ENCODE data around the gene TOM1. TPM values are rescaled to one million over a fixed set of nuclear protein-coding genes. Genes with fewer than 3 reads are reported as not detected.
A peak's percentile ranks its signal among the peaks of the same experiment; 100 is the strongest.

Gene TOM1
- total and polyA plus RNA-seq, 2 of the 13 experiments (the other 11 are each of a cell fraction or from before 2014, with no cell fraction given) = 30.8 to 87.3 TPM

DNA sequence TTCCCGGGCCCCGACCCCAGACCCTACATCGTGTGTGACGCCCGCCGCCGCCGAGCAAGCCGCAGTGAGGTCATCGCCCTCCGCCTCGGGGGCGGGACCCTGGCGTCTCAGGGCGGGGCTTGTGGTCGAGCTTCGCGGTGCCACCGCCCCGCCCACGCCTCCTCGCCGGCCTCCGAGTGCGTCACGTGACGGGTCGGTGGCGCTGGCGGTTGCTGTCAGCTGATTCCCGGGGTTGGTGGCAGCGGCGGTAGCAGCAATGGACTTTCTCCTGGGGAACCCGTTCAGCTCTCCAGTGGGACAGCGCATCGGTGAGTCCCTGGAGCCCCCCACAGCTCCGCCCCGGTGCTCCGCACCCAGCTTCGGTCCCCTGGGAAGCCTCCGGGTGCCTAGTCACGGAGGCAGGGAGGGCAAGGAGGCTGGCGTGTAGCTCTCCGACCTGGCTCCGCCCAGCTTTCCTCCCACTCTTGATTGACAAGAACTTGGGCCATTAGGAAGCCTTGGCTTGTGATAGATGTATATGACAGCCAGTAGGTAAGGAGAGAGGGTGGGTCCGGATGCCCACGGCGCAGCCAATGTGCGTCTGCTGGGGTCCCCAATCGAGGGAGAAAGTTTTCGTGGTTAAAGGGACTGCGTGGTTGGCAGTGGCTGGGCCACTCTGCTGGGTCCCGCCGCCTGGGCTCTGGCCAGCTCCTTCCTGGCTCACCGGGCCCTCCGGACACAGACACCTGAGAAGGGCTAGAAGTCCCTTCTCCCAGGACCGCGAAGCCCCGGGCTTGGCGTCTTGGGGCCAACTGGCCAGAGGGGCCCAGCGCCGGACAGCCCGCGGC, at the start of gene TOM1 (continued):
- TF ChIP-seq, protein P1, sequence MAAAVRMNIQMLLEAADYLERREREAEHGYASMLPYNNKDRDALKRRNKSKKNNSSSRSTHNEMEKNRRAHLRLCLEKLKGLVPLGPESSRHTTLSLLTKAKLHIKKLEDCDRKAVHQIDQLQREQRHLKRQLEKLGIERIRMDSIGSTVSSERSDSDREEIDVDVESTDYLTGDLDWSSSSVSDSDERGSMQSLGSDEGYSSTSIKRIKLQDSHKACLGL (CRISPR knock-in tag; IDR thresholded peaks at IDR 0.05) = peak; percentile 63; the same call in 1 of the 2 replicates
- TF ChIP-seq ZNF335 (CRISPR knock-in tag; IDR thresholded peaks at IDR 0.05) (peak; percentile 32; the same call in 1 of the 2 replicates), ZNF713 (CRISPR knock-in tag; IDR thresholded peaks at IDR 0.05) (no peak), ZNF441 (CRISPR knock-in tag; IDR thresholded peaks at IDR 0.05; ENCODE audit: borderline replicate concordance) (peak; percentile 61; the same call in 1 of the 2 replicates), ZNF879 (CRISPR knock-in tag; IDR thresholded peaks at IDR 0.05) (peak; percentile 88; the same call in 1 of the 2 replicates), XRCC5 (optimal IDR thresholded peaks at IDR 0.05; ENCODE audit: low read length) (peak; percentile 7), POLR2AphosphoS5 (IDR thresholded peaks at IDR 0.05; ENCODE audit: low read depth, low read length) (peak; percentile 66), NKX3-1 (CRISPR knock-in tag; IDR thresholded peaks at IDR 0.05) (peak; percentile 15; the same call in 1 of the 2 replicates), TEAD2 (CRISPR knock-in tag; IDR thresholded peaks at IDR 0.05) (no peak), NCOA5 (CRISPR knock-in tag; IDR thresholded peaks at IDR 0.05) (no peak), ZNF143 (CRISPR knock-in tag; IDR thresholded peaks at IDR 0.05) (no peak; the same call in 1 of the 2 replicates), HIVEP1 (CRISPR knock-in tag; IDR thresholded peaks at IDR 0.05) (peak; percentile 59), ZNF430 (CRISPR knock-in tag; IDR thresholded peaks at IDR 0.05) (peak; percentile 94), ZNF660 (CRISPR knock-in tag; IDR thresholded peaks at IDR 0.05; ENCODE audit: borderline replicate concordance, low read depth) (no peak; the same call in 1 of the 2 replicates)
- TF ChIP-seq, protein P2, sequence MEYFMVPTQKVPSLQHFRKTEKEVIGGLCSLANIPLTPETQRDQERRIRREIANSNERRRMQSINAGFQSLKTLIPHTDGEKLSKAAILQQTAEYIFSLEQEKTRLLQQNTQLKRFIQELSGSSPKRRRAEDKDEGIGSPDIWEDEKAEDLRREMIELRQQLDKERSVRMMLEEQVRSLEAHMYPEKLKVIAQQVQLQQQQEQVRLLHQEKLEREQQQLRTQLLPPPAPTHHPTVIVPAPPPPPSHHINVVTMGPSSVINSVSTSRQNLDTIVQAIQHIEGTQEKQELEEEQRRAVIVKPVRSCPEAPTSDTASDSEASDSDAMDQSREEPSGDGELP (IDR thresholded peaks at IDR 0.05; ENCODE audit: borderline replicate concordance, low read depth) = peak; percentile 97
- TF ChIP-seq, protein P3, sequence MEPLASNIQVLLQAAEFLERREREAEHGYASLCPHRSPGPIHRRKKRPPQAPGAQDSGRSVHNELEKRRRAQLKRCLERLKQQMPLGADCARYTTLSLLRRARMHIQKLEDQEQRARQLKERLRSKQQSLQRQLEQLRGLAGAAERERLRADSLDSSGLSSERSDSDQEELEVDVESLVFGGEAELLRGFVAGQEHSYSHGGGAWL (CRISPR knock-in tag; IDR thresholded peaks at IDR 0.05) = peak; percentile 63; the same call in 1 of the 2 replicates
- TF ChIP-seq, protein P4, sequence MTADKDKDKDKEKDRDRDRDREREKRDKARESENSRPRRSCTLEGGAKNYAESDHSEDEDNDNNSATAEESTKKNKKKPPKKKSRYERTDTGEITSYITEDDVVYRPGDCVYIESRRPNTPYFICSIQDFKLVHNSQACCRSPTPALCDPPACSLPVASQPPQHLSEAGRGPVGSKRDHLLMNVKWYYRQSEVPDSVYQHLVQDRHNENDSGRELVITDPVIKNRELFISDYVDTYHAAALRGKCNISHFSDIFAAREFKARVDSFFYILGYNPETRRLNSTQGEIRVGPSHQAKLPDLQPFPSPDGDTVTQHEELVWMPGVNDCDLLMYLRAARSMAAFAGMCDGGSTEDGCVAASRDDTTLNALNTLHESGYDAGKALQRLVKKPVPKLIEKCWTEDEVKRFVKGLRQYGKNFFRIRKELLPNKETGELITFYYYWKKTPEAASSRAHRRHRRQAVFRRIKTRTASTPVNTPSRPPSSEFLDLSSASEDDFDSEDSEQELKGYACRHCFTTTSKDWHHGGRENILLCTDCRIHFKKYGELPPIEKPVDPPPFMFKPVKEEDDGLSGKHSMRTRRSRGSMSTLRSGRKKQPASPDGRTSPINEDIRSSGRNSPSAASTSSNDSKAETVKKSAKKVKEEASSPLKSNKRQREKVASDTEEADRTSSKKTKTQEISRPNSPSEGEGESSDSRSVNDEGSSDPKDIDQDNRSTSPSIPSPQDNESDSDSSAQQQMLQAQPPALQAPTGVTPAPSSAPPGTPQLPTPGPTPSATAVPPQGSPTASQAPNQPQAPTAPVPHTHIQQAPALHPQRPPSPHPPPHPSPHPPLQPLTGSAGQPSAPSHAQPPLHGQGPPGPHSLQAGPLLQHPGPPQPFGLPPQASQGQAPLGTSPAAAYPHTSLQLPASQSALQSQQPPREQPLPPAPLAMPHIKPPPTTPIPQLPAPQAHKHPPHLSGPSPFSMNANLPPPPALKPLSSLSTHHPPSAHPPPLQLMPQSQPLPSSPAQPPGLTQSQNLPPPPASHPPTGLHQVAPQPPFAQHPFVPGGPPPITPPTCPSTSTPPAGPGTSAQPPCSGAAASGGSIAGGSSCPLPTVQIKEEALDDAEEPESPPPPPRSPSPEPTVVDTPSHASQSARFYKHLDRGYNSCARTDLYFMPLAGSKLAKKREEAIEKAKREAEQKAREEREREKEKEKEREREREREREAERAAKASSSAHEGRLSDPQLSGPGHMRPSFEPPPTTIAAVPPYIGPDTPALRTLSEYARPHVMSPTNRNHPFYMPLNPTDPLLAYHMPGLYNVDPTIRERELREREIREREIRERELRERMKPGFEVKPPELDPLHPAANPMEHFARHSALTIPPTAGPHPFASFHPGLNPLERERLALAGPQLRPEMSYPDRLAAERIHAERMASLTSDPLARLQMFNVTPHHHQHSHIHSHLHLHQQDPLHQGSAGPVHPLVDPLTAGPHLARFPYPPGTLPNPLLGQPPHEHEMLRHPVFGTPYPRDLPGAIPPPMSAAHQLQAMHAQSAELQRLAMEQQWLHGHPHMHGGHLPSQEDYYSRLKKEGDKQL (CRISPR knock-in tag; IDR thresholded peaks at IDR 0.05; ENCODE audit: low read depth) = peak; percentile 20; the same call in 1 of the 2 replicates
- TF ChIP-seq, protein P5, sequence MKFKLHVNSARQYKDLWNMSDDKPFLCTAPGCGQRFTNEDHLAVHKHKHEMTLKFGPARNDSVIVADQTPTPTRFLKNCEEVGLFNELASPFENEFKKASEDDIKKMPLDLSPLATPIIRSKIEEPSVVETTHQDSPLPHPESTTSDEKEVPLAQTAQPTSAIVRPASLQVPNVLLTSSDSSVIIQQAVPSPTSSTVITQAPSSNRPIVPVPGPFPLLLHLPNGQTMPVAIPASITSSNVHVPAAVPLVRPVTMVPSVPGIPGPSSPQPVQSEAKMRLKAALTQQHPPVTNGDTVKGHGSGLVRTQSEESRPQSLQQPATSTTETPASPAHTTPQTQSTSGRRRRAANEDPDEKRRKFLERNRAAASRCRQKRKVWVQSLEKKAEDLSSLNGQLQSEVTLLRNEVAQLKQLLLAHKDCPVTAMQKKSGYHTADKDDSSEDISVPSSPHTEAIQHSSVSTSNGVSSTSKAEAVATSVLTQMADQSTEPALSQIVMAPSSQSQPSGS (CRISPR knock-in tag; IDR thresholded peaks at IDR 0.05) = peak; percentile 36; the same call in 1 of the 2 replicates
- TF ChIP-seq, protein P6, sequence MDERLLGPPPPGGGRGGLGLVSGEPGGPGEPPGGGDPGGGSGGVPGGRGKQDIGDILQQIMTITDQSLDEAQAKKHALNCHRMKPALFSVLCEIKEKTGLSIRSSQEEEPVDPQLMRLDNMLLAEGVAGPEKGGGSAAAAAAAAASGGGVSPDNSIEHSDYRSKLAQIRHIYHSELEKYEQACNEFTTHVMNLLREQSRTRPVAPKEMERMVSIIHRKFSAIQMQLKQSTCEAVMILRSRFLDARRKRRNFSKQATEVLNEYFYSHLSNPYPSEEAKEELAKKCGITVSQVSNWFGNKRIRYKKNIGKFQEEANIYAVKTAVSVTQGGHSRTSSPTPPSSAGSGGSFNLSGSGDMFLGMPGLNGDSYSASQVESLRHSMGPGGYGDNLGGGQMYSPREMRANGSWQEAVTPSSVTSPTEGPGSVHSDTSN (CRISPR knock-in tag; IDR thresholded peaks at IDR 0.05) = peak; percentile 96
